PFSK-1 (cell line): ENCODE data around the gene RREB1.

Experiments used
- POLR2AphosphoS5 ChIP-seq: IDR thresholded peaks from 2 replicates; pipeline ENCODE4 v1.6.1; 2012; ENCODE audit warnings: low read depth, mild to moderate bottlenecking, control low read depth, low read length, moderate library complexity
- SIN3A ChIP-seq: IDR thresholded peaks from 2 replicates; pipeline ENCODE4 v1.6.1; 2012; ENCODE audit warnings: mild to moderate bottlenecking, low read length, moderate library complexity, borderline replicate concordance; ENCODE audit not compliant: insufficient read depth

GRCh38 chr6:7239590-7239948 lies 131.8 kb downstream of the RREB1 start:
- TF ChIP-seq SIN3A (no peak), POLR2AphosphoS5 (no peak)
